EL (cell line): ENCODE results near the gene TPRA1.
A peak's percentile ranks its signal among the peaks of the same experiment; 100 is the strongest.
"Not testable (repeated sequence)": the region's sequence is repeated elsewhere in the genome, so short reads cannot be mapped to it uniquely, and the experiment has no call there.

Source experiments
- DNase-seq: peaks from one replicate; pipeline ENCODE4 v3.0.0-alpha.2; 2016

Gene TPRA1

GRCh38 chr3:127615631-127616305 lies 25.2 kb upstream of the TPRA1 start:
- peak; percentile 59 for DNase-seq

GRCh38 chr3:127614928-127615589 lies 24.5 kb upstream of the TPRA1 start:
- peak; percentile 31 for DNase-seq

GRCh38 chr3:127613406-127613805 lies 22.9 kb upstream of the TPRA1 start:
- DNase-seq = peak; percentile 41

- no peak for DNase-seq
Observed at GRCh38 chr3:127612966-127613365, 22.4 kb upstream of the TPRA1 start.

GRCh38 chr3:127611251-127611650 lies 20.7 kb upstream of the TPRA1 start:
- no peak for DNase-seq

GRCh38 chr3:127610105-127610504 lies 19.6 kb upstream of the TPRA1 start:
- DNase-seq = peak; percentile 75

GRCh38 chr3:127608362-127608718 lies 17.8 kb upstream of the TPRA1 start:
- no peak for DNase-seq

- no peak for DNase-seq
Observed at GRCh38 chr3:127607675-127608361, 17.3 kb upstream of the TPRA1 start.

GRCh38 chr3:127606981-127607595 lies 16.6 kb upstream of the TPRA1 start:
- no peak for DNase-seq

- DNase-seq = no peak
Observed at GRCh38 chr3:127606086-127606805, 15.7 kb upstream of the TPRA1 start.

GRCh38 chr3:127605547-127605946 lies 15.0 kb upstream of the TPRA1 start:
- DNase-seq = not testable (repeated sequence)

GRCh38 chr3:127604546-127605165 lies 14.1 kb upstream of the TPRA1 start:
- DNase-seq = no peak

- DNase-seq = no peak
Observed at GRCh38 chr3:127604035-127604434, 13.5 kb upstream of the TPRA1 start.

- no peak for DNase-seq
Observed at GRCh38 chr3:127600749-127601456, 10.4 kb upstream of the TPRA1 start.

- no peak for DNase-seq
Observed at GRCh38 chr3:127598841-127599570, 8.5 kb upstream of the TPRA1 start.

- no peak for DNase-seq
Observed at GRCh38 chr3:127597020-127597771, 6.7 kb upstream of the TPRA1 start.

GRCh38 chr3:127595303-127595702 lies 4.8 kb upstream of the TPRA1 start:
- DNase-seq = no peak

GRCh38 chr3:127593178-127593577 lies 2.6 kb upstream of the TPRA1 start:
- no peak for DNase-seq

GRCh38 chr3:127590282-127590592 lies 296 bp downstream of the TPRA1 start:
- no peak for DNase-seq

GRCh38 chr3:127589600-127590281 lies 792 bp downstream of the TPRA1 start:
- peak; percentile 23 for DNase-seq
